Spleen (tissue), 11 donors: ENCODE data around the gene PDE8A. TPM values are rescaled to one million over a fixed set of nuclear protein-coding genes. Genes with fewer than 3 reads are reported as not detected.

Experiments used
- DNase-seq: peaks from one replicate; pipeline ENCODE4 v3.0.0-alpha.2; 2020
- H3K27ac ChIP-seq, 8 donors: fragments of 200-600 bp; sonication (generic) in 7 of 8; 1 replicate in 4 of 8; 2 replicates in 4 of 8; pipeline versions ENCODE4 v1.5.0 to v1.8.0; 2016 to 2021; ENCODE audit warnings: inconsistent platforms in 4 of 8, mild to moderate bottlenecking in 4 of 8, moderate library complexity in 1 of 8
- H3K27me3 ChIP-seq, 7 donors: fragments of 200-600 bp; sonication (generic) in 6 of 7; replicated peaks in 1 of 7; 1 replicate in 4 of 7; 2 replicates in 3 of 7; pipeline versions ENCODE4 v1.5.0 to v1.8.0; 2016 to 2021; ENCODE audit warnings: inconsistent platforms in 3 of 7, mild to moderate bottlenecking in 1 of 7
- H3K36me3 ChIP-seq, 6 donors: fragments of 200-600 bp; sonication (generic) in 5 of 6; 1 replicate in 4 of 6; 2 replicates in 2 of 6; pipeline versions ENCODE4 v1.5.0 to v1.8.0; 2016 to 2021; ENCODE audit warnings: inconsistent platforms in 2 of 6
- H3K4me1 ChIP-seq, 6 donors: fragments of 200-600 bp; sonication (generic) in 5 of 6; 1 replicate in 3 of 6; 2 replicates in 3 of 6; pipeline versions ENCODE4 v1.5.0 to v1.8.0; 2016 to 2021; ENCODE audit warnings: inconsistent platforms in 3 of 6
- H3K4me3 ChIP-seq, 8 donors: fragments of 200-600 bp; sonication (generic) in 7 of 8; 1 replicate in 4 of 8; 2 replicates in 4 of 8; pipeline versions ENCODE4 v1.5.0 to v1.8.0; 2016 to 2021; ENCODE audit warnings: inconsistent platforms in 4 of 8, mild to moderate bottlenecking in 4 of 8, moderate library complexity in 2 of 8
- H3K9me3 ChIP-seq, 8 donors: fragments of 200-600 bp; sonication (generic) in 7 of 8; 1 replicate in 4 of 8; 2 replicates in 4 of 8; pipeline versions ENCODE4 v1.5.0 to v1.8.0; 2016 to 2021; ENCODE audit warnings: inconsistent platforms in 4 of 8
- POLR2A ChIP-seq, 3 donors: fragments of 450-650 bp; IDR thresholded peaks; one replicate each; pipeline ENCODE4 v1.5.1; 2017; ENCODE audit warnings: antibody characterized with exemption in 3 of 3, mild to moderate bottlenecking in 1 of 3
- POLR2AphosphoS5 ChIP-seq, 3 donors: sonication (generic); formaldehyde crosslinking; IDR thresholded peaks; one replicate each; pipeline ENCODE4 v1.5.1; 2017; ENCODE audit warnings: antibody characterized with exemption in 3 of 3
- WGBS, 5 donors: extraction: QIAGEN DNeasy Blood & Tissue Kit in 3 of 5; methylation state at CpG; one replicate each; pipeline versions ENCODE4 v1.1.5 to v1.1.7; 2013 to 2018; 5-methylcytosine and 5-hydroxymethylcytosine counted together
- intact Hi-C: fragments of 100-400 bp; cut with DNase I; formaldehyde crosslinking; loops from one replicate; pipeline ENCODE4 v1.15.0; 2023; ENCODE audit warnings: low total_unique reads
- polyA plus RNA-seq, 3 donors: library from polyadenylated mRNA; stranded (reverse); fragments of 200-250 nt; gene quantifications; one replicate each; pipeline ENCODE4 v1.2.1, GENCODE V29; 2013
- total RNA-seq, 7 donors: library from RNA; depleted of rRNA in 3 of 7; stranded (reverse); fragments of >200 nt in 3 of 7; fragmentation: NEBNext Ultra II Directional in 4 of 7; extraction: Animal tissue kit (Norgen Biotek cat#: 25700) in 4 of 7; gene quantifications; one replicate each; pipeline versions ENCODE4 v1.1.0 to v1.2.1, GENCODE V29; 2016 to 2021
- TF ChIP-seq, protein P1 (sequence below), 11 experiments: fragments of 200-600 bp in 7 of 11; fragments of 450-650 bp in 4 of 11; sonication (generic) in 4 of 11; IDR thresholded peaks in 8 of 11; conservative IDR thresholded peaks in 3 of 11; 1 replicate in 7 of 11; 2 replicates in 4 of 11; pipeline versions ENCODE4 v1.4.0 to v1.8.0; 2016 to 2021; ENCODE audit warnings: antibody characterized with exemption in 11 of 11, inconsistent platforms in 4 of 11, mild to moderate bottlenecking in 1 of 11
- donor health status: healthy with polysubstance abuse.
- donor health status: DM: no; HTN: no; CAD: no; lungs with moderate emphysema.
- donor health status: DM: no; HTN: no; CAD: no.
- donor health status: Bipolar disorder and iron deficiency.
- donor health status: healthy.
- donor health status: DM: no; HTN: no; CAD: no.
- donor health status: DM: yes; HTN: yes; CAD: no.

PDE8A gene
- total and polyA plus RNA-seq, 10 donors = 13.2 to 52.2 (median 30.6) TPM

DNA sequence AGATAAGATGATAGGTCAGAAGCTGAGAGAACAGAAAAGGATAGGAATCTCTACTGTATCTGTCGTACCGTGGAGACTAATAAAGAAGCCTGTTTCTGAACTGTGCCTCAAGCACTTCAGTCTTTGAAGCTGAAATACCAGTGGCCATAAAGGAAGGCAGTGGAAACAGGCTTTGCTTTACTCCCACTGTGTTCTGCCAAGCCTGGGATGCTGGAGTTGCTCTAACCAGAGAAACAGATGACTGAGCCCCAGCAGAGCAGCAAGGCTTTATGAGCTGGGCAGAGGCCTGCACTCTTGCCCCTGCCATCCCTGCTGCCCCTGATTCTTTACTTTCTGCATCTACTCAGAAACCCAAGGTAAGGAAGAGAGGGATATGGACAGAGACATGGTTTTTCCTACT is 89.4 kb downstream of the PDE8A start:
- no peak for TF ChIP-seq POLR2A (IDR thresholded peaks at IDR 0.05)
- TF ChIP-seq, protein P1, sequence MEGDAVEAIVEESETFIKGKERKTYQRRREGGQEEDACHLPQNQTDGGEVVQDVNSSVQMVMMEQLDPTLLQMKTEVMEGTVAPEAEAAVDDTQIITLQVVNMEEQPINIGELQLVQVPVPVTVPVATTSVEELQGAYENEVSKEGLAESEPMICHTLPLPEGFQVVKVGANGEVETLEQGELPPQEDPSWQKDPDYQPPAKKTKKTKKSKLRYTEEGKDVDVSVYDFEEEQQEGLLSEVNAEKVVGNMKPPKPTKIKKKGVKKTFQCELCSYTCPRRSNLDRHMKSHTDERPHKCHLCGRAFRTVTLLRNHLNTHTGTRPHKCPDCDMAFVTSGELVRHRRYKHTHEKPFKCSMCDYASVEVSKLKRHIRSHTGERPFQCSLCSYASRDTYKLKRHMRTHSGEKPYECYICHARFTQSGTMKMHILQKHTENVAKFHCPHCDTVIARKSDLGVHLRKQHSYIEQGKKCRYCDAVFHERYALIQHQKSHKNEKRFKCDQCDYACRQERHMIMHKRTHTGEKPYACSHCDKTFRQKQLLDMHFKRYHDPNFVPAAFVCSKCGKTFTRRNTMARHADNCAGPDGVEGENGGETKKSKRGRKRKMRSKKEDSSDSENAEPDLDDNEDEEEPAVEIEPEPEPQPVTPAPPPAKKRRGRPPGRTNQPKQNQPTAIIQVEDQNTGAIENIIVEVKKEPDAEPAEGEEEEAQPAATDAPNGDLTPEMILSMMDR (IDR thresholded peaks at IDR 0.05 in 8 of 11, conservative IDR thresholded peaks at IDR 0.05 in 3 of 11) = no peak
- TF ChIP-seq POLR2AphosphoS5 (IDR thresholded peaks at IDR 0.05) = no peak
- WGBS, 5 donors = 91 to 97% (median 96%) methylated on average over 2 of the region's 2 CpGs
- no peaks in the 10 kb centered on the region for H3K9me3 ChIP-seq
- DNase-seq = no peak
- H3K4me3 ChIP-seq = no peak overlapping the region
- H3K36me3 ChIP-seq = peaks cover 0 to 85% (median 5%) of the 10 kb centered on the region in 6 donors
- no peaks in the 10 kb centered on the region for H3K27me3 ChIP-seq
- no peaks in the 10 kb centered on the region for H3K4me1 ChIP-seq
- H3K27ac ChIP-seq = no peak overlapping the region
- intact Hi-C loops = no loop called here

DNA sequence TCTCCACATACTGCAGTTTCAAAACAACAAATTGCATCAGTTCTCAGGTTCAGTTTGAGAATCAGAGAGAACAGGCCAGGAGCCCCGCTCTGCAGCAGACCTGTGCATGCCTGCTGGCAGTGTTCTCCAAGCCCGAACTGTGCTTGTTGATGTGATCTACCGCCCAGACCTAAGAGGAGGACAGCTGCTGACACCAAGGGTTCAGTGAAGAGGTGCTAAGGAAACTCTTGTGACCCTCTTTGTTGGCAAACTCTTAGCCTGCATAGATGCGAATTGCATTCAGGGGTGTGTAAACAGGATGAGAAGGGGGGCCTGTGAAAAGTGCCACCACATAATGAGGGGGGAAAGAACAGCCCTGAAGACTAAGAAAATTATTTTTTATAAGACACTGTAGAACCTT is 89.8 kb downstream of the PDE8A start:
- Histone ChIP-seq H3K36me3 (peaks cover 0 to 88% (median 5%) of the 10 kb centered on the region in 6 donors), H3K9me3 (no peaks in the 10 kb centered on the region), H3K4me3 (no peak overlapping the region), H3K4me1 (no peaks in the 10 kb centered on the region), H3K27me3 (no peaks in the 10 kb centered on the region), H3K27ac (no peak overlapping the region)
- no peak for DNase-seq
- WGBS, 5 donors = 87 to 98% (median 91%) methylated on average over 4 of the region's 4 CpGs
- no peak for TF ChIP-seq POLR2AphosphoS5 (IDR thresholded peaks at IDR 0.05)
- TF ChIP-seq, protein P1 (IDR thresholded peaks at IDR 0.05 in 8 of 11, conservative IDR thresholded peaks at IDR 0.05 in 3 of 11) = no peak
- TF ChIP-seq POLR2A (IDR thresholded peaks at IDR 0.05) = no peak
- intact Hi-C loops = no loop called here

DNA sequence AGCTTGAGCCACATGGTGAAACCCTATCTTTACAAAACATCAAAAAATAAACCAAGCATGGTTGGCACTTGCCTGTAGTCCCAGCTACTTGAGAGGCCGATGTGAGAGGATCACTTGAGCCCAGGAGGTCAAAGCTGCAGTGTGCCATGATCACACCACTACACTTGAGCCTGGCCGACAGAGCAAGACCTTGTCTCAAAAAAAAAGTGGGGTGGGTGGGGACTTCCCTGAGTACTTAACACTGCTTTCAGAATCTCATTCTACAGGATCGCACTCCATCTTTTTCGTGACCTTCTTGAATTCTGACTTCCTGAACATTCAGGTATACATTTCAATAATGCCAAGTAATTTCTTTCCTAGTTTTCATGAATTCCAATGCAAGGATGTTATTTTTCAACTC is 91.3 kb downstream of the PDE8A start:
- Histone ChIP-seq H3K9me3 (no peaks in the 10 kb centered on the region), H3K4me3 (no peak overlapping the region), H3K4me1 (no peaks in the 10 kb centered on the region), H3K27ac (no peak overlapping the region), H3K27me3 (no peaks in the 10 kb centered on the region), H3K36me3 (peaks cover 0 to 86% (median 1%) of the 10 kb centered on the region in 6 donors)
- WGBS, 5 donors = 60 to 83% (median 76%) methylated on average over 4 of the region's 4 CpGs
- no peak for DNase-seq
- intact Hi-C loops = no loop called here
- no peak for TF ChIP-seq POLR2A (IDR thresholded peaks at IDR 0.05)
- TF ChIP-seq POLR2AphosphoS5 (IDR thresholded peaks at IDR 0.05) = no peak
- TF ChIP-seq, protein P1 (IDR thresholded peaks at IDR 0.05 in 8 of 11, conservative IDR thresholded peaks at IDR 0.05 in 3 of 11) = no peak

DNA sequence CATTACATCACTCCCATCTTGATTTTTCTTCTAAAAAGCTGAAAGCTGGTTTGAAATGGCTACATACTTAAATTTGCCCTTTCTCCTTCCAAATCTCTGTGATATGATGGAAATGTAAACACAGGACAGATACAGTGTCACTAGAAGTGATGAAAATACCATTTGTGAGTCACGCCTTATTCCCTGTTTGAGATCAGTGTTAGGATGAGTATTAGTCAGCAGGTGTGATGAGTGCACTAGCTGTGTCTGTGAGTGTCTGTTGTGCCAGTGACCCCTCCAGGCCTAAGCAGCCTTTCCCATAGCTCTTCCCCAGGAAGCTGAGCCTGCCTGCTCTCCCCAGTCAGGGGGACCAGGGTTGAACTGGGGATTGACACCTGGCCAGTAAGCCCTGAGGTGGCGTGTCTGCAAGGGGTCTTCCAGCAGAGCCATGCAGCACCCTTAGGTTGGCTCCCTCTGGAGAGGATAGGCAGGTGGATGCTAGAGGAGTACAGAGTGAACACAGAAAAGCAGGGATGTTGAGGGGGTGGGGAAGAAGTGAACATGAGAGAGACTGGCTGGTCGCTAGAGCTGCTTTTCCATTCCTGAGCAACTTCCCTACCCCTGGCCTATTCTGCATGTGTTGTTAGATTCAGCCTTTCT is 92.0 kb downstream of the PDE8A start:
- Histone ChIP-seq H3K27ac (no peak overlapping the region), H3K27me3 (no peaks in the 10 kb centered on the region), H3K4me3 (no peak overlapping the region), H3K4me1 (no peaks in the 10 kb centered on the region), H3K36me3 (peaks cover 0 to 82% (median 1%) of the 10 kb centered on the region in 6 donors), H3K9me3 (no peaks in the 10 kb centered on the region)
- TF ChIP-seq POLR2A (IDR thresholded peaks at IDR 0.05) (no peak), POLR2AphosphoS5 (IDR thresholded peaks at IDR 0.05) (no peak)
- TF ChIP-seq, protein P1 (IDR thresholded peaks at IDR 0.05 in 8 of 11, conservative IDR thresholded peaks at IDR 0.05 in 3 of 11) = no peak
- 89 to 95% (median 91%) methylated on average over 3 of the region's 3 CpGs for WGBS, 5 donors
- intact Hi-C loops = no loop called here
- no peak for DNase-seq
